ENCODE data around the gene TMPRSS2. TPM values are rescaled to one million over a fixed set of nuclear protein-coding genes. Genes with fewer than 3 reads are reported as not detected.

Gene TMPRSS2
- total RNA-seq, 4 donors from 2014 or later = 14.2 to 47.3 (median 15.6) TPM

DNA sequence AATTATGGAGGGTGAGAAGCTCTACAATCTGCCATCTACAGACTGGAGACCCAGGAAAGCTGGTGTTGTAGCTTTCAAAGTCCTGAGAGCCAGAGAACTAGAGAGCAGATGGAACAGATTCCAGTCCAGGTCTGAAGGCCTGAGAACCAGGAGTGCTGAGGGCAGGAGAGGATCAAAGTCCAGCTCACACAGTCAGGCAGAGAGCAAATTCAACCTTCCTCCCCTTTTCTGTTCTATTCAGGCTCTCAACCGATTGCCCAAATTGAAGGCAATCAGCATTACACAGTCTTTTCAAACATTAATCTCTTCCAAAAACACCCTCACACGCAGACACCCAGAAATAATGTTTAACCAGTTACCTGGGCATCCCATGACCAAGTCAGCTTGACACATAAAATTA lies 2.5 kb upstream of the TMPRSS2 start:
- Histone ChIP-seq H3K27ac (no peak overlapping the region), H3K4me3 (replicated peaks in 1 of 3) (no peak overlapping the region), H3K27me3 (no peaks in the 10 kb centered on the region), H3K36me3 (no peaks in the 10 kb centered on the region), H3K9me3 (no peaks in the 10 kb centered on the region), H3K4me1 (peaks cover 31 to 32% of the 10 kb centered on the region in 2 donors)
- intact Hi-C loops (cut with DNase I) = no loop called here
- TF ChIP-seq, protein P1, sequence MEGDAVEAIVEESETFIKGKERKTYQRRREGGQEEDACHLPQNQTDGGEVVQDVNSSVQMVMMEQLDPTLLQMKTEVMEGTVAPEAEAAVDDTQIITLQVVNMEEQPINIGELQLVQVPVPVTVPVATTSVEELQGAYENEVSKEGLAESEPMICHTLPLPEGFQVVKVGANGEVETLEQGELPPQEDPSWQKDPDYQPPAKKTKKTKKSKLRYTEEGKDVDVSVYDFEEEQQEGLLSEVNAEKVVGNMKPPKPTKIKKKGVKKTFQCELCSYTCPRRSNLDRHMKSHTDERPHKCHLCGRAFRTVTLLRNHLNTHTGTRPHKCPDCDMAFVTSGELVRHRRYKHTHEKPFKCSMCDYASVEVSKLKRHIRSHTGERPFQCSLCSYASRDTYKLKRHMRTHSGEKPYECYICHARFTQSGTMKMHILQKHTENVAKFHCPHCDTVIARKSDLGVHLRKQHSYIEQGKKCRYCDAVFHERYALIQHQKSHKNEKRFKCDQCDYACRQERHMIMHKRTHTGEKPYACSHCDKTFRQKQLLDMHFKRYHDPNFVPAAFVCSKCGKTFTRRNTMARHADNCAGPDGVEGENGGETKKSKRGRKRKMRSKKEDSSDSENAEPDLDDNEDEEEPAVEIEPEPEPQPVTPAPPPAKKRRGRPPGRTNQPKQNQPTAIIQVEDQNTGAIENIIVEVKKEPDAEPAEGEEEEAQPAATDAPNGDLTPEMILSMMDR (IDR thresholded peaks at IDR 0.05) = no peak
- no peak for TF ChIP-seq POLR2A (IDR thresholded peaks at IDR 0.05)
- 0 to 97% methylated on average over 2 of the region's 2 CpGs for WGBS, 2 donors
- no peak for DNase-seq

GRCh38 chr21:41509733-41510132 lies 1.8 kb upstream of the TMPRSS2 start:
- no peak for TF ChIP-seq POLR2A (IDR thresholded peaks at IDR 0.05)
- TF ChIP-seq, protein P1 (IDR thresholded peaks at IDR 0.05) = no peak
- WGBS, 2 donors = 56 to 89% methylated on average over 3 of the region's 3 CpGs
- H3K4me1 ChIP-seq = peaks cover 37 to 39% of the 10 kb centered on the region in 2 donors
- H3K36me3 ChIP-seq = no peaks in the 10 kb centered on the region
- intact Hi-C loops (cut with DNase I) = no loop called here
- no peak overlapping the region for H3K27ac ChIP-seq
- no peak for DNase-seq
- H3K4me3 ChIP-seq (replicated peaks in 1 of 3) = no peak overlapping the region
- no peaks in the 10 kb centered on the region for H3K27me3 ChIP-seq
- no peaks in the 10 kb centered on the region for H3K9me3 ChIP-seq

DNA sequence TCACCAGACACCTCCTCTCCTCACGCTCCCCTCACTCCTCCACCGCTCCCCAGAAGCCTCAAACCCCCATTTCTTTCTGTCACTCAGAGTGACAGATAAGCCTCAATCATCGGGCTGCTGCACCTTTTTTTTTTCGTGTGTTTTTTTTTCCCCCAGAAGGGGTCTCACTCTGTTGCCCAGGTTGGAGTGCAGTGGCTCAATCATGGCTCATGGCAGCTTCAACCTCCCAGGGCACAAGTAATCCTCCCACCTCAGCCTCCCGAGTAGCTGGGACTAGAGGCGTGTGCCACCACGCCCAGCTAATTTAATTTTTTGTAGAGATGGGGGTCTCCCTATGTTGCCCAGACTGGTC lies 1.2 kb upstream of the TMPRSS2 start:
- Histone ChIP-seq H3K4me1 (peaks cover 43 to 45% of the 10 kb centered on the region in 2 donors), H3K4me3 (replicated peaks in 1 of 3) (no peak overlapping the region), H3K27ac (no peak overlapping the region), H3K9me3 (no peaks in the 10 kb centered on the region), H3K27me3 (no peaks in the 10 kb centered on the region), H3K36me3 (no peaks in the 10 kb centered on the region)
- intact Hi-C loops (cut with DNase I) = no loop called here
- WGBS, 2 donors = 75 to 76% methylated on average over 7 of the region's 7 CpGs
- TF ChIP-seq, protein P1 (IDR thresholded peaks at IDR 0.05) = no peak
- TF ChIP-seq POLR2A (IDR thresholded peaks at IDR 0.05) = no peak
- no peak for DNase-seq

- H3K4me3 ChIP-seq (replicated peaks in 1 of 3) = peak overlapping the region in 1 of 3 donors; percentile 66
- H3K36me3 ChIP-seq = no peaks in the 10 kb centered on the region
- H3K27me3 ChIP-seq = no peaks in the 10 kb centered on the region
- 35 to 53% methylated on average over 7 to 27 of the region's 28 CpGs for WGBS, 2 donors
- TF ChIP-seq, protein P1 (IDR thresholded peaks at IDR 0.05) = no peak
- peak in 1 of 2 donors; percentile 17 for TF ChIP-seq POLR2A (IDR thresholded peaks at IDR 0.05)
- H3K9me3 ChIP-seq = no peaks in the 10 kb centered on the region
- intact Hi-C loops (cut with DNase I) = no loop called here
- DNase-seq = no peak
- H3K27ac ChIP-seq = peak overlapping the region in 2 of 3 donors; percentile 75 to 82
- peaks cover 45 to 50% of the 10 kb centered on the region in 2 donors for H3K4me1 ChIP-seq
These were observed 622 bp upstream of the TMPRSS2 start for GRCh38 chr21:41508415-41509144.

All from thyroid gland (tissue), 4 donors.